Astrocyte (in vitro differentiated cells and primary cell): Measurements from ENCODE around the gene MRPL16. TPM values are rescaled to one million over a fixed set of nuclear protein-coding genes. Genes with fewer than 3 reads are reported as not detected.

Source experiments
- DNase-seq: peaks from one replicate; pipeline ENCODE4 v3.0.0-alpha.2; 2010; ENCODE audit warnings: low read depth
- FAIRE-seq: peaks from 2 replicates; lab custom pipeline; 2011; peaks lifted over from hg19 to GRCh38; lab: Jason Lieb, UNC
- H2AFZ ChIP-seq: 2 replicates; pipeline ENCODE4 v1.6.0; 2012; ENCODE audit warnings: low read depth, low read length, inconsistent platforms
- H3K27ac ChIP-seq: 2 replicates; pipeline ENCODE4 v1.5.1; 2011; ENCODE audit warnings: low read depth, low read length, inconsistent platforms
- H3K27me3 ChIP-seq: 2 replicates; pipeline ENCODE4 v1.6.0; 2011; ENCODE audit warnings: low read length, inconsistent platforms; ENCODE audit not compliant: insufficient read depth
- H3K36me3 ChIP-seq: 2 replicates; pipeline ENCODE4 v1.5.1; 2011; ENCODE audit warnings: low read length, inconsistent platforms; ENCODE audit not compliant: insufficient read depth
- H3K4me1 ChIP-seq: 2 replicates; pipeline ENCODE4 v1.5.1; 2011; ENCODE audit warnings: low read length, inconsistent platforms; ENCODE audit not compliant: insufficient read depth
- H3K4me2 ChIP-seq: 2 replicates; pipeline ENCODE4 v1.6.0; 2012; ENCODE audit warnings: low read length, inconsistent platforms
- H3K4me3 ChIP-seq: 2 replicates; pipeline ENCODE4 v1.5.1; 2011; ENCODE audit warnings: low read depth, mild to moderate bottlenecking, low read length, inconsistent platforms; ENCODE audit not compliant: insufficient read depth
- H3K79me2 ChIP-seq: 2 replicates; pipeline ENCODE4 v1.6.0; 2012; ENCODE audit warnings: mild to moderate bottlenecking, low read length, inconsistent platforms; ENCODE audit not compliant: insufficient read depth
- H3K9ac ChIP-seq: 2 replicates; pipeline ENCODE4 v1.6.0; 2012; ENCODE audit warnings: mild to moderate bottlenecking, low read length, inconsistent platforms
- H3K9me3 ChIP-seq: 2 replicates; pipeline ENCODE4 v1.5.1; 2012; ENCODE audit warnings: low read depth, mild to moderate bottlenecking, low read length, inconsistent platforms; ENCODE audit not compliant: insufficient read depth
- H4K20me1 ChIP-seq: 2 replicates; pipeline ENCODE4 v1.6.0; 2012; ENCODE audit warnings: low read length, inconsistent platforms; ENCODE audit not compliant: insufficient read depth
- H3K27ac Mint-ChIP-seq: one replicate; pipeline ENCODE4 v1.8.0; 2021; ENCODE audit warnings: mild to moderate bottlenecking, mixed read lengths; ENCODE audit not compliant: unreplicated experiment
- H3K27me3 Mint-ChIP-seq: one replicate; pipeline ENCODE4 v1.8.0; 2021; ENCODE audit warnings: low read depth, mixed read lengths; ENCODE audit not compliant: unreplicated experiment
- H3K36me3 Mint-ChIP-seq: one replicate; pipeline ENCODE4 v1.8.0; 2021; ENCODE audit warnings: low read depth, mixed read lengths; ENCODE audit not compliant: unreplicated experiment
- H3K4me1 Mint-ChIP-seq: one replicate; pipeline ENCODE4 v1.8.0; 2021; ENCODE audit warnings: low read depth, mixed read lengths; ENCODE audit not compliant: unreplicated experiment
- H3K4me3 Mint-ChIP-seq: one replicate; pipeline ENCODE4 v1.8.0; 2021; ENCODE audit warnings: mild to moderate bottlenecking, moderate library complexity, mixed read lengths; ENCODE audit not compliant: unreplicated experiment
- H3K9me3 Mint-ChIP-seq: one replicate; pipeline ENCODE4 v1.8.0; 2021; ENCODE audit warnings: mild to moderate bottlenecking, mixed read lengths; ENCODE audit not compliant: unreplicated experiment
- CTCF ChIP-seq: IDR thresholded peaks from 2 replicates; pipeline ENCODE4 v1.5.1; 2011; ENCODE audit warnings: low read depth, mild to moderate bottlenecking, inconsistent platforms, low read length, moderate library complexity; ENCODE audit not compliant: insufficient read depth
- EZH2 ChIP-seq: IDR thresholded peaks from 2 replicates; pipeline ENCODE4 v1.6.1; 2012; ENCODE audit warnings: mild to moderate bottlenecking, low read length, inconsistent platforms; ENCODE audit not compliant: insufficient read depth
- total RNA-seq: library from RNA; stranded (reverse); gene quantifications from 2 replicates; pipeline ENCODE4 v1.2.1, GENCODE V29; 2021

Gene MRPL16
- total RNA-seq, 1 donor from 2014 or later = 29.7 TPM

DNA sequence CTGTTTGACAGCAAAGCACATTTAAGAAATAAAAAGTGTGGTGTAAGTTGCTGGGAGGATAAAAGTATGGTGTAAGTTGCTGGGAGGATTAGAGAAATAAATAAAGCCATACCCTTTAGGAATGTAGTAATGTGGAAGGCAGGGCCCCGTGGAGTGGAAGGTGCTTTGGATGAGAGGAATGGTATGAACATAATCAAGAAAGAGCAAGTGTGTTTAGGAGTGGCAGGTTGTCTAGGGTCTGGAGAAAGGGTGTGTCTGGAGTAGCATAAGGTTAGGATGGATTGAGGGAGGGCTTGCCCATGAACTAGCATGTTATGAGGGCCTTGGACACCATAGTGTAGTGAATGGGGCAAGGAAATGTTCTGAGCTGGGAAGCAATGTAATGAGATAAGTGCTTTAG, 18.1 kb downstream of the MRPL16 start:
- no peak for DNase-seq
- Histone ChIP-seq H3K27ac (no peak overlapping the region), H3K79me2 (no peaks in the 10 kb centered on the region), H3K9me3 (no peaks in the 10 kb centered on the region), H3K4me2 (no peak overlapping the region), H3K4me3 (no peak overlapping the region), H2AFZ (no peak overlapping the region), H3K4me1 (peaks cover 9% of the 10 kb centered on the region), H3K36me3 (peaks cover 18% of the 10 kb centered on the region), H4K20me1 (no peaks in the 10 kb centered on the region), H3K27me3 (no peaks in the 10 kb centered on the region), H3K9ac (no peak overlapping the region)
- H3K36me3 Mint-ChIP-seq = peaks cover 58% of the 10 kb centered on the region
- H3K27me3 Mint-ChIP-seq = no peaks in the 10 kb centered on the region
- H3K4me1 Mint-ChIP-seq = peaks cover 29% of the 10 kb centered on the region
- peaks cover 2% of the 10 kb centered on the region for H3K9me3 Mint-ChIP-seq
- TF ChIP-seq EZH2 (no peak), CTCF (no peak)
- H3K27ac Mint-ChIP-seq = peak overlapping the region; percentile 29
- H3K4me3 Mint-ChIP-seq = peak overlapping the region; percentile 63
- no peak for FAIRE-seq

- no peak for FAIRE-seq
- no peaks in the 10 kb centered on the region for H3K27me3 Mint-ChIP-seq
- H3K36me3 Mint-ChIP-seq = peaks cover 55% of the 10 kb centered on the region
These were observed 18.9 kb downstream of the MRPL16 start for GRCh38 chr11:59791639-59792038.

More at GRCh38 chr11:59791639-59792038, 18.9 kb downstream of the MRPL16 start:
- no peak for DNase-seq
- H3K27ac Mint-ChIP-seq = peak overlapping the region; percentile 14
- peaks cover 2% of the 10 kb centered on the region for H3K9me3 Mint-ChIP-seq
- peaks cover 37% of the 10 kb centered on the region for H3K4me1 Mint-ChIP-seq
- Histone ChIP-seq H3K4me3 (no peak overlapping the region), H4K20me1 (no peaks in the 10 kb centered on the region), H3K36me3 (peaks cover 18% of the 10 kb centered on the region), H2AFZ (no peak overlapping the region), H3K4me2 (no peak overlapping the region), H3K27ac (no peak overlapping the region), H3K9ac (no peak overlapping the region), H3K27me3 (no peaks in the 10 kb centered on the region), H3K9me3 (no peaks in the 10 kb centered on the region), H3K79me2 (no peaks in the 10 kb centered on the region), H3K4me1 (peaks cover 18% of the 10 kb centered on the region)
- no peak overlapping the region for H3K4me3 Mint-ChIP-seq
- TF ChIP-seq EZH2 = no peak
- no peak for TF ChIP-seq CTCF
